Skeletal muscle tissue (tissue), 4 donors: ENCODE results near the gene ZFR2. TPM values are rescaled to one million over a fixed set of nuclear protein-coding genes. Genes with fewer than 3 reads are reported as not detected.
"Not testable (repeated sequence)": the region's sequence is repeated elsewhere in the genome, so short reads cannot be mapped to it uniquely, and the experiment has no call there.

Experiments used
- H3K27ac ChIP-seq: one replicate; pipeline ENCODE4 v1.7.0; 2013; ENCODE audit warnings: mild to moderate bottlenecking, low read depth, low read length, inconsistent platforms
- H3K27me3 ChIP-seq, 3 donors: one replicate each; pipeline ENCODE4 v1.7.0; 2013; ENCODE audit warnings: low read length in 3 of 3; ENCODE audit not compliant: control insufficient read depth in 3 of 3, insufficient read depth in 3 of 3
- H3K36me3 ChIP-seq, 3 donors: one replicate each; pipeline ENCODE4 v1.7.0; 2013; ENCODE audit warnings: low read length in 3 of 3; ENCODE audit not compliant: control insufficient read depth in 3 of 3, insufficient read depth in 3 of 3
- H3K4me1 ChIP-seq, 3 donors: one replicate each; pipeline ENCODE4 v1.7.0; 2013; ENCODE audit warnings: low read length in 3 of 3, mild to moderate bottlenecking in 3 of 3; ENCODE audit not compliant: control insufficient read depth in 3 of 3, insufficient read depth in 3 of 3
- H3K4me3 ChIP-seq, 3 donors: one replicate each; pipeline ENCODE4 v1.7.0; 2013; ENCODE audit warnings: low read length in 3 of 3
- H3K9ac ChIP-seq, 3 donors: one replicate each; pipeline ENCODE4 v1.7.0; 2013; ENCODE audit warnings: low read length in 3 of 3, mild to moderate bottlenecking in 3 of 3, moderate library complexity in 2 of 3, low read depth in 1 of 3
- H3K9me3 ChIP-seq, 3 donors: one replicate each; pipeline ENCODE4 v1.7.0; 2013; ENCODE audit warnings: low read length in 3 of 3; ENCODE audit not compliant: control insufficient read depth in 3 of 3
- total RNA-seq: library from RNA; depleted of rRNA; stranded (reverse); fragments of >200 nt; gene quantifications from one replicate; pipeline ENCODE4 v1.2.3, GENCODE V29; 2014
- donor health status: Osteomylitis.

The ZFR2 gene
- total RNA-seq, 1 donor from 2014 or later = not detected

- Histone ChIP-seq H3K27me3 (peaks cover 6 to 13% (median 11%) of the 10 kb centered on the region in 3 donors), H3K4me3 (no peak overlapping the region), H3K27ac (no peak overlapping the region), H3K9me3 (no peaks in the 10 kb centered on the region), H3K36me3 (peaks cover 16 to 17% (median 16%) of the 10 kb centered on the region in 3 donors), H3K9ac (no peak overlapping the region), H3K4me1 (peaks cover 0 to 5% (median 0%) of the 10 kb centered on the region in 3 donors)
These were observed 97.6 kb downstream of the ZFR2 start for GRCh38 chr19:3771000-3771905.

- Histone ChIP-seq H3K27ac (no peak overlapping the region), H3K9me3 (no peaks in the 10 kb centered on the region), H3K36me3 (peaks cover 17 to 18% (median 18%) of the 10 kb centered on the region in 3 donors), H3K4me3 (no peak overlapping the region), H3K4me1 (peaks cover 0 to 5% (median 0%) of the 10 kb centered on the region in 3 donors), H3K9ac (no peak overlapping the region), H3K27me3 (peaks cover 6 to 13% (median 11%) of the 10 kb centered on the region in 3 donors)
These were observed 98.5 kb downstream of the ZFR2 start for GRCh38 chr19:3770136-3770999.

DNA sequence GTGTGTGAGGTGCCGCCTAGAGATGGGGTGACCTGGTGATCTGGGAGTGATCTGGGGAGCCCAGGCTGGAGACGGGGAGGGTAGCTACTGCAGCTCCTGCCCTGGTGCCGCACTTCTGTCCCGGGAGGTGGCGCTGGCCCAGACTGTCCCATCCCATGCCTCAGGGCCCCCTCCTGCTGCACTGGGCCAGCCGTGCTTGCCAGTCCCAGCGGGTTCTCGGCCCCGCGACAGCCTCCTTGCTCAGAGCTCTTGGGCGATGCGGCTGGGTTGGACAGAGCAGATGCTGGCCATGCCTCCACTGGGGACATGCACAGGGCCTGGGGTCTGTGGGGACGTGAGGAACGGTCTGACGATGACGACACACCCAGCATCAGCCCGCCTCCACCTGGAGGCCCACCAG, 99.3 kb downstream of the ZFR2 start:
- Histone ChIP-seq H3K27me3 (peaks cover 6 to 13% (median 11%) of the 10 kb centered on the region in 3 donors), H3K9me3 (no peaks in the 10 kb centered on the region), H3K27ac (no peak overlapping the region), H3K36me3 (peaks cover 20 to 22% (median 22%) of the 10 kb centered on the region in 3 donors), H3K4me3 (no peak overlapping the region), H3K4me1 (peaks cover 0 to 5% (median 0%) of the 10 kb centered on the region in 3 donors), H3K9ac (no peak overlapping the region)

GRCh38 chr19:3768748-3769099, 100.1 kb downstream of the ZFR2 start:
- peaks cover 0 to 5% (median 0%) of the 10 kb centered on the region in 3 donors for H3K4me1 ChIP-seq
- H3K4me3 ChIP-seq = no peak overlapping the region
- H3K27ac ChIP-seq = no peak overlapping the region
- H3K36me3 ChIP-seq = peaks cover 20 to 22% (median 22%) of the 10 kb centered on the region in 3 donors
- no peaks in the 10 kb centered on the region for H3K9me3 ChIP-seq
- H3K27me3 ChIP-seq = peaks cover 6 to 13% (median 11%) of the 10 kb centered on the region in 3 donors
- H3K9ac ChIP-seq = no peak overlapping the region

DNA sequence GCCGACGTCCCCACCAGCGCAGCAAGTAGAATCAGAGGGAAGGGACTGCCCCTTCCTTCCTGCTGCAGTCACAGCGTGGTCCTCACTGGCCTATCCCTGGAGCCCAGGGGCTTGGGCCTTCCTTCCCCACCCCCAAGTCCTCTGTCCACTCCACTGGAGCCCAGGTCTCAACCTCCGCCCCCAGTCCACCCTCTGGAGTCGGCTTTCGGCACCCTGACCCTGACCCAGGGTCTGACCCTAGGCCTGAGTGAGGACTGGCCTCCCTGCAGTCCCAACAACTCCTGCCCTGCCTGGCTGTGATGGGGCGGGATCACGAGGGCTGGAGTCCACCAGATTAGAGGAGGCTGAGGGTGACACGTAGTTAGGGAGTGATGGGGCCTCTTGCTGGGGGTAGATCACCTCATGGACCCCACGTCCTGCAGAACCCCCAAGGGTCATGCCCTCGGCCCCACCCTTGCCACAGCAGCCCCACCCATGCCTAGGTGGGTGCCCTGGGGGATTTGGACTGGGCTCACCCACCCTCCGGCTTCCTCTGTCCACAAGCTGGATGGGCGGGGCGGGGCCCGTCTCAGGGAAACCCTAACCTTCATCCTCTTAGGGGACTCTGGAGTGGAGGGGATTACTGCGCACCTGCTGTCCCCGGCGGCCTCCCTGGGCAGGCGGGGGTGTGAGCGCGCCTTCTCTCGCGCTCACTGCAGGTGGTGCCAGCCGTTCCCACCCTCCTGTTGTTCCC, 100.7 kb downstream of the ZFR2 start:
- Histone ChIP-seq H3K4me1 (peaks cover 0 to 9% (median 0%) of the 10 kb centered on the region in 3 donors), H3K9me3 (no peaks in the 10 kb centered on the region), H3K9ac (no peak overlapping the region), H3K27ac (no peak overlapping the region), H3K27me3 (peaks cover 6 to 13% (median 11%) of the 10 kb centered on the region in 3 donors), H3K4me3 (no peak overlapping the region), H3K36me3 (peaks cover 20 to 22% (median 22%) of the 10 kb centered on the region in 3 donors)

GRCh38 chr19:3767050-3767449, 101.8 kb downstream of the ZFR2 start:
- no peak overlapping the region for H3K9ac ChIP-seq
- peaks cover 20 to 22% (median 22%) of the 10 kb centered on the region in 3 donors for H3K36me3 ChIP-seq
- H3K27me3 ChIP-seq = peaks cover 6 to 13% (median 11%) of the 10 kb centered on the region in 3 donors
- H3K4me1 ChIP-seq = peaks cover 0 to 12% (median 0%) of the 10 kb centered on the region in 3 donors
- H3K9me3 ChIP-seq = no peaks in the 10 kb centered on the region
- H3K27ac ChIP-seq = no peak overlapping the region
- no peak overlapping the region for H3K4me3 ChIP-seq

DNA sequence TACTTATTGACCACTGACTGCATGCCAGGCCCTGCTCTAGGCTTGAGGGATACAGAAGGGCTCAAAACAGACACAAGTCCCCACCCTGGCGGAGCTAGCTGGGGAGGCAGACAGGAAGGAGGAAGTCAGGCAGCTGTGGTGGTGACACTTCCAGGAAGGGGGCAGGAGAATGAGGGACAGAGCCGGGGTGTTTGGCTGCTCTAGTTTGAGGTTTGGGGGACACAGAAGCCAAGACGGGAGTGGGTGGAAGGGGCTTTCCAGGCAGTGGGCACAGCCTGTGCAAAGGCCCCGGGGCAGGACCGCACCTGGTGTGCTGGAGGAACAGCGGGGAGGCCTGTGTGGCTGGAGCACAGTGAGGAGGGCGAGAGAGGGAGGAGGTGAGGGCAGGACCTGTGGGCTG, 102.3 kb downstream of the ZFR2 start:
- no peaks in the 10 kb centered on the region for H3K9me3 ChIP-seq

DNA sequence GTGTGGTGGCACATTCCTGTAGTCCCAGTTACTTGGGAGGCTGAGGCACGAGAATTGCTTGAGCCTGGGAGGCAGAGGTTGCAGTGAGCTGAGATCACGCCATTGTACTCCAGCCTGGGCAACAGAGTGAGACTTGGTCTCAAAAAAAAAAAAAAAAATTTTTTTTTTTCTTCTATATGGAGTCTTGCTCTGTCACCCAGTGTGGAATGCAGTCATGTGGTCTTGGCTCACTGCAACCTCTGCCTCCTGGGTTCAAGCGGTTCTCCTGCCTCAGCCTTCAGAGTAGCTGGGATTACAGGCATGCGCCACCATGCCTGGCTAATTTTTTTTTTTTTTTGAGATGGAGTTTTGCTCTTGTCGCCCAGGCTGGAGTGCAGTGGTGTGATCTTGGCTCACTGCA, 103.1 kb downstream of the ZFR2 start:
- not testable (repeated sequence) for H3K4me3 ChIP-seq, H3K9ac ChIP-seq, H3K27ac ChIP-seq, H3K27me3 ChIP-seq, H3K9me3 ChIP-seq
- Histone ChIP-seq H3K4me1 (peaks cover 7 to 20% (median 8%) of the 10 kb centered on the region in 3 donors), H3K36me3 (peaks cover 20 to 22% (median 22%) of the 10 kb centered on the region in 3 donors)

More for the DNA sequence above, 102.3 kb downstream of the ZFR2 start:
- Histone ChIP-seq H3K4me1 (peaks cover 3 to 16% (median 4%) of the 10 kb centered on the region in 3 donors), H3K27me3 (peaks cover 5 to 9% (median 7%) of the 10 kb centered on the region in 3 donors), H3K9ac (no peak overlapping the region), H3K36me3 (peaks cover 20 to 22% (median 22%) of the 10 kb centered on the region in 3 donors), H3K27ac (no peak overlapping the region), H3K4me3 (no peak overlapping the region)

DNA sequence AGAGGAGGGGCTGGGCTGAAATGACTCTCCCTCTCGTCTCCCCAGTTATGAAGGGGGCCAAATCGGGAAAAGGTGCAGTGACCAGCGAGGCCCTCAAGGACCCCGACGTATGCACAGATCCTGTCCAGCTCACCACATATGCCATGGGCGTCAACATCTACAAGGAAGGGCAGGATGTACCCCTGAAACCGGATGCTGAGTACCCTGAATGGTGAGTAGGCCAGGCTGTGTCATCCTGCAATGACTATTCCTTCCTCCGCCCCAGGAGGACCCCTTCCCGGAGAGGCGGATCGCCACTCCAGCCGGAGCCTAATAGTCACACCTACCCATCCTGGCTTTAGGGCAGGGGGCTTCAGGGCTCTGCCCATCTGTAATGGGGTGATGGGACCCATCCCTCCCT, 103.7 kb downstream of the ZFR2 start:
- peaks cover 9 to 24% (median 13%) of the 10 kb centered on the region in 3 donors for H3K4me1 ChIP-seq
- no peaks in the 10 kb centered on the region for H3K27me3 ChIP-seq
- no peak overlapping the region for H3K4me3 ChIP-seq
- H3K9ac ChIP-seq = no peak overlapping the region
- H3K9me3 ChIP-seq = no peaks in the 10 kb centered on the region
- no peak overlapping the region for H3K27ac ChIP-seq
- H3K36me3 ChIP-seq = peaks cover 20 to 22% (median 22%) of the 10 kb centered on the region in 3 donors
